GM21528 (cell line): ENCODE measurements around the gene SLC38A10.

ENCODE experiments used
- ATAC-seq: cut with Tn5 transposase; IDR thresholded peaks from one replicate; pipeline ENCODE4 v1.9.1; 2021; ENCODE audit warnings: mild to moderate bottlenecking, moderate library complexity; ENCODE audit not compliant: unreplicated experiment, low FRiP score

Gene SLC38A10

GRCh38 chr17:81295031-81295675, at the start of gene SLC38A10:
Gene SLC38A10 (minus strand): TSS chr17:81295307. CDS start chr17:81294921, 386 bp downstream.
- ATAC-seq, result peak; percentile 87

GRCh38 chr17:81342269-81343070, 47.4 kb upstream of the SLC38A10 start:
- no peak for ATAC-seq

- ATAC-seq, result no peak
Measured at GRCh38 chr17:81341516-81342268, 46.6 kb upstream of the SLC38A10 start.

- ATAC-seq, result no peak
Measured at GRCh38 chr17:81340607-81341515, 45.8 kb upstream of the SLC38A10 start.

- ATAC-seq, result no peak
Measured at GRCh38 chr17:81339534-81340296, 44.6 kb upstream of the SLC38A10 start.

- ATAC-seq, result no peak
Measured at GRCh38 chr17:81339191-81339533, 44.1 kb upstream of the SLC38A10 start.

- no peak for ATAC-seq
Measured at GRCh38 chr17:81338274-81339190, 43.4 kb upstream of the SLC38A10 start.

- no peak for ATAC-seq
Measured at GRCh38 chr17:81337476-81337879, 42.4 kb upstream of the SLC38A10 start.

GRCh38 chr17:81336930-81337325, 41.8 kb upstream of the SLC38A10 start:
- ATAC-seq, result no peak

GRCh38 chr17:81336296-81336929, 41.3 kb upstream of the SLC38A10 start:
- ATAC-seq, result no peak

GRCh38 chr17:81335773-81336157, 40.7 kb upstream of the SLC38A10 start:
- ATAC-seq, result no peak

- ATAC-seq, result no peak
Measured at GRCh38 chr17:81334987-81335772, 40.1 kb upstream of the SLC38A10 start.

- no peak for ATAC-seq
Measured at GRCh38 chr17:81334391-81334901, 39.3 kb upstream of the SLC38A10 start.

GRCh38 chr17:81333616-81334368, 38.7 kb upstream of the SLC38A10 start:
- ATAC-seq, result no peak

GRCh38 chr17:81332914-81333528, 37.9 kb upstream of the SLC38A10 start:
- no peak for ATAC-seq
